ENCODE results near the gene CHST7. TPM values are rescaled to one million over a fixed set of nuclear protein-coding genes. Genes with fewer than 3 reads are reported as not detected.
A peak's percentile ranks its signal among the peaks of the same experiment; 100 is the strongest.

The CHST7 gene
- total and polyA plus RNA-seq, 12 donors = 3.5 to 27.7 (median 8.6) TPM

DNA sequence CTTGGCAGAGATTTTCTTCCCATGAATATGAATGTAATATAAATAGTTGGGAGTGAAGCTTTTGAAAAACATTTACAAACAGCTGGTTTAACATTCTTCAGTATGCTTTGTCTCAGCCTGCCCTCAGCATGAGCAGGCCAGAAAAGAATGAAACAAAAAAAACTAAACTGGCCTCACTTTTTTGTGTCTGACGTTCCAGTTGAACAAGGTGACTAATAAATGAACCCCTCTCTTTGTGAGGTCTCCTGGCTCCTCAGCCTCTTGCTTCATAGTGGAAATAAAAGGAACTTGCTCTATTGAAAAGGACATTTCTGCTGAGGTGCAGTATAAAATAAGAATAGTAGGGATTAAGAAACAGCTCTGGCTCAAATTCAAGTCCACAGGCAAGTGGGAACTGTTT lies 9.4 kb downstream of the CHST7 start:
- no peaks in the 10 kb centered on the region for H3K9me3 ChIP-seq
- H3K4me3 ChIP-seq = peak overlapping the region in 2 of 10 donors; percentile 5 to 20
- TF ChIP-seq, protein P1, sequence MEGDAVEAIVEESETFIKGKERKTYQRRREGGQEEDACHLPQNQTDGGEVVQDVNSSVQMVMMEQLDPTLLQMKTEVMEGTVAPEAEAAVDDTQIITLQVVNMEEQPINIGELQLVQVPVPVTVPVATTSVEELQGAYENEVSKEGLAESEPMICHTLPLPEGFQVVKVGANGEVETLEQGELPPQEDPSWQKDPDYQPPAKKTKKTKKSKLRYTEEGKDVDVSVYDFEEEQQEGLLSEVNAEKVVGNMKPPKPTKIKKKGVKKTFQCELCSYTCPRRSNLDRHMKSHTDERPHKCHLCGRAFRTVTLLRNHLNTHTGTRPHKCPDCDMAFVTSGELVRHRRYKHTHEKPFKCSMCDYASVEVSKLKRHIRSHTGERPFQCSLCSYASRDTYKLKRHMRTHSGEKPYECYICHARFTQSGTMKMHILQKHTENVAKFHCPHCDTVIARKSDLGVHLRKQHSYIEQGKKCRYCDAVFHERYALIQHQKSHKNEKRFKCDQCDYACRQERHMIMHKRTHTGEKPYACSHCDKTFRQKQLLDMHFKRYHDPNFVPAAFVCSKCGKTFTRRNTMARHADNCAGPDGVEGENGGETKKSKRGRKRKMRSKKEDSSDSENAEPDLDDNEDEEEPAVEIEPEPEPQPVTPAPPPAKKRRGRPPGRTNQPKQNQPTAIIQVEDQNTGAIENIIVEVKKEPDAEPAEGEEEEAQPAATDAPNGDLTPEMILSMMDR (IDR thresholded peaks at IDR 0.05) = no peak
- peak overlapping the region; percentile 16 to 82 (median 65) for H3K27ac ChIP-seq
- no peaks in the 10 kb centered on the region for H3K27me3 ChIP-seq
- ATAC-seq = peak in 6 of 8 donors; percentile 37 to 64 (median 54)
- intact Hi-C loops (cut with DNase I) = no loop called here
- peaks cover 0 to 4% (median 0%) of the 10 kb centered on the region in 9 donors for H3K36me3 ChIP-seq
- WGBS, 2 donors = 9 to 16% methylated on average over 1 of the region's 1 CpG
- no peak for DNase-seq
- H3K4me1 ChIP-seq = peaks cover 0 to 65% (median 39%) of the 10 kb centered on the region in 9 donors

DNA sequence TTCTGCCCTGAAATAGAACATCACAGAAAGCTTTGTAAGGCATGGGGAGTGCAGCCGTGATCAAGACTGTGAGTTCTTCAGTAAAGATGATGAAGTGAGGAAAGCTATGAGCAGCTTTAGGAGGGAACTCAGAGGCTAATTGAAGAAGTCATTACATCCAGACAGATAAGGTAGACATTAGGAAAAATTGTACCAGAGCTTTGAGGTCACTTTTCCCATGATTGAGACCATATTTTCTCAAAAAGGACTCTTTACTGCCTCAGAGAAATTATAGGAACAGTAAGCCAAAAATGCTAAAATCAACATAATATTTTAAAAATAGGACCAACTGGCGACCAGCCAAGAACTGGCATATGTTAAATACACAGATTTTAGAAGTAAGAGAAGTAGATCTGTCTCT lies 11.2 kb downstream of the CHST7 start:
- H3K36me3 ChIP-seq = no peaks in the 10 kb centered on the region
- H3K4me1 ChIP-seq = peaks cover 0 to 77% (median 57%) of the 10 kb centered on the region in 9 donors
- H3K27ac ChIP-seq = peak overlapping the region in 7 of 10 donors; percentile 13 to 82 (median 68)
- no peaks in the 10 kb centered on the region for H3K9me3 ChIP-seq
- DNase-seq (no peak), ATAC-seq (no peak)
- H3K4me3 ChIP-seq = no peak overlapping the region
- TF ChIP-seq, protein P1 (IDR thresholded peaks at IDR 0.05) = no peak
- WGBS, 2 donors = 29 to 40% methylated on average over 2 of the region's 2 CpGs
- H3K27me3 ChIP-seq = no peaks in the 10 kb centered on the region
- intact Hi-C loops (cut with DNase I) = no loop called here

DNA sequence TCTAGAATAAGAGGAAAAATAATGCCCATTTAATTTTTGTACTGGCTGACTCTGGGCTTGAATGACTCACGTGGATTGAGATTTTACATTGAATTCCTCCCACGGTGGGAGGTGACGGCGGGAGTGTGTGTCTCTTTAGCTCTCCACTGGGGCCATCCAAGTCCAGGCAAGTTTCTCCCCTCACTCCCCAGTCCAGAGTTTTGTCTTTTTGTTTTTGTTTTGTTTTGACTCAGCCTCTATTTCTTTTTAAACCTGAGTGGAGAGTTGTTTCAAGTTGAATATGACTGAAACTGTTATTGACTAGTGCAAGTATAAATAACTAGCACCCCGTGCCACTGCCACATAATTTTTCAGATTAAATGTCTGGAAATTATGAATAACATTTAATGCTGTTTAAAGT lies 13.6 kb downstream of the CHST7 start:
- H3K27me3 ChIP-seq = no peaks in the 10 kb centered on the region
- ATAC-seq = no peak
- peak overlapping the region in 1 of 10 donors; percentile 18 for H3K4me3 ChIP-seq
- 38 to 63% methylated on average over 5 of the region's 5 CpGs for WGBS, 2 donors
- H3K4me1 ChIP-seq = peaks cover 0 to 81% (median 64%) of the 10 kb centered on the region in 9 donors
- TF ChIP-seq, protein P1 (IDR thresholded peaks at IDR 0.05) = no peak
- no peaks in the 10 kb centered on the region for H3K36me3 ChIP-seq
- DNase-seq = no peak
- no peaks in the 10 kb centered on the region for H3K9me3 ChIP-seq
- intact Hi-C loops (cut with DNase I) = no loop called here
- H3K27ac ChIP-seq = peak overlapping the region in 8 of 10 donors; percentile 44 to 76 (median 72)

DNA sequence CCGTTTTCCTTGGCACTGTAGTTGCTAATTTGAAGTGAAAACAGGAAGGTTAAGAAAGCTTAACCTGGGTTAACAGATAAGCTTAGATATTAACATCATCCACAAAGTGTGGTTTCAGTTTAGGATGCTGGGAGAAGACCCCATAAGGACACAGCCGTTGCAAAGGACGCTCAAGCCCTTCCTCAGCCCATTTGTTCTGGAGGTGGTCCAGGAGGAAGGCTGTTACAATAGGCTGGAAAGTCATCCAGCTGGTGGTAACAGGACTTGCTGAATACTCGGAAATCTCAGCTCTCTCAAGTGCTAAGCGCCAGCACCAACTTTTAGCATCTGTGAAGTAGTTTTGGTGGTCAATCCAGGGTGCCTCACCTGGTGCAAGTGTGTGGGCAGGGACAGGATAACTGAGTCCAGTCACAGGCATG lies 14.2 kb downstream of the CHST7 start:
- ATAC-seq (peak in 7 of 8 donors; percentile 48 to 79 (median 64)), DNase-seq (no peak)
- H3K4me1 ChIP-seq = peaks cover 0 to 75% (median 58%) of the 10 kb centered on the region in 9 donors
- TF ChIP-seq, protein P1 (IDR thresholded peaks at IDR 0.05) = no peak
- WGBS, 2 donors = 17 to 33% methylated on average over 5 of the region's 5 CpGs
- no peaks in the 10 kb centered on the region for H3K9me3 ChIP-seq
- intact Hi-C loops (cut with DNase I) = no loop called here
- peak overlapping the region in 9 of 10 donors; percentile 44 to 76 (median 68) for H3K27ac ChIP-seq
- peak overlapping the region in 3 of 10 donors; percentile 7 to 24 (median 18) for H3K4me3 ChIP-seq
- no peaks in the 10 kb centered on the region for H3K36me3 ChIP-seq
- peaks cover 0 to 6% (median 0%) of the 10 kb centered on the region in 7 donors for H3K27me3 ChIP-seq
